B cell (primary cell): ENCODE results near the gene UBQLN2.

ENCODE experiments used
- EZH2 ChIP-seq: IDR thresholded peaks from 2 replicates; pipeline ENCODE4 v1.6.1; 2012; ENCODE audit warnings: borderline replicate concordance, low read depth, mild to moderate bottlenecking, moderate library complexity, low read length; ENCODE audit not compliant: insufficient read depth, poor library complexity, severe bottlenecking
- TF ChIP-seq, protein P1 (sequence below): fragments of 200-600 bp; IDR thresholded peaks from one replicate; pipeline ENCODE4 v1.8.0; 2022; ENCODE audit warnings: antibody characterized with exemption, mild to moderate bottlenecking

- TF ChIP-seq, protein P1, sequence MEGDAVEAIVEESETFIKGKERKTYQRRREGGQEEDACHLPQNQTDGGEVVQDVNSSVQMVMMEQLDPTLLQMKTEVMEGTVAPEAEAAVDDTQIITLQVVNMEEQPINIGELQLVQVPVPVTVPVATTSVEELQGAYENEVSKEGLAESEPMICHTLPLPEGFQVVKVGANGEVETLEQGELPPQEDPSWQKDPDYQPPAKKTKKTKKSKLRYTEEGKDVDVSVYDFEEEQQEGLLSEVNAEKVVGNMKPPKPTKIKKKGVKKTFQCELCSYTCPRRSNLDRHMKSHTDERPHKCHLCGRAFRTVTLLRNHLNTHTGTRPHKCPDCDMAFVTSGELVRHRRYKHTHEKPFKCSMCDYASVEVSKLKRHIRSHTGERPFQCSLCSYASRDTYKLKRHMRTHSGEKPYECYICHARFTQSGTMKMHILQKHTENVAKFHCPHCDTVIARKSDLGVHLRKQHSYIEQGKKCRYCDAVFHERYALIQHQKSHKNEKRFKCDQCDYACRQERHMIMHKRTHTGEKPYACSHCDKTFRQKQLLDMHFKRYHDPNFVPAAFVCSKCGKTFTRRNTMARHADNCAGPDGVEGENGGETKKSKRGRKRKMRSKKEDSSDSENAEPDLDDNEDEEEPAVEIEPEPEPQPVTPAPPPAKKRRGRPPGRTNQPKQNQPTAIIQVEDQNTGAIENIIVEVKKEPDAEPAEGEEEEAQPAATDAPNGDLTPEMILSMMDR, result no peak
- TF ChIP-seq EZH2, result no peak
Measured at GRCh38 chrX:56550667-56551066, 12.8 kb upstream of the UBQLN2 start.
